Prostate gland (tissue), 2 donors: Measurements from ENCODE around the gene DDI2. TPM values are rescaled to one million over a fixed set of nuclear protein-coding genes. Genes with fewer than 3 reads are reported as not detected.

Source experiments
- DNase-seq: peaks from one replicate; pipeline ENCODE4 v3.0.0-alpha.2; 2019; ENCODE audit warnings: low spot score
- H3K27ac ChIP-seq, 2 donors: fragments of 200-600 bp; sonication (generic); 2 replicates each; pipeline ENCODE4 v1.5.1; 2017 to 2019
- H3K27me3 ChIP-seq: fragments of 200-600 bp; sonication (generic); replicated peaks from 2 replicates; pipeline ENCODE4 v1.5.1; 2019; ENCODE audit not compliant: insufficient read depth
- H3K36me3 ChIP-seq, 2 donors: fragments of 200-600 bp; sonication (generic); 1 replicate in 1 of 2; 2 replicates in 1 of 2; pipeline versions ENCODE4 v1.5.1 to v1.8.1; 2017 to 2019
- H3K4me1 ChIP-seq: fragments of 200-600 bp; sonication (generic); replicated peaks from 2 replicates; pipeline ENCODE4 v1.5.1; 2019
- H3K4me3 ChIP-seq, 2 donors: fragments of 200-600 bp; sonication (generic); 2 replicates each; pipeline ENCODE4 v1.5.1; 2017 to 2019
- H3K9me3 ChIP-seq: fragments of 200-600 bp; sonication (generic); 2 replicates; pipeline ENCODE4 v1.5.1; 2017
- CTCF ChIP-seq, 4 experiments: fragments of 200-600 bp in 2 of 4; fragments of 450-650 bp in 2 of 4; sonication (generic) in 2 of 4; IDR thresholded peaks; 1 replicate in 3 of 4; 2 replicates in 1 of 4; pipeline ENCODE4 v1.5.1; 2016 to 2019; ENCODE audit warnings: antibody characterized with exemption in 4 of 4, mild to moderate bottlenecking in 2 of 4, moderate library complexity in 2 of 4
- POLR2A ChIP-seq: fragments of 450-650 bp; IDR thresholded peaks from one replicate; pipeline ENCODE4 v1.6.1; 2016; ENCODE audit warnings: antibody characterized with exemption, mild to moderate bottlenecking
- POLR2AphosphoS5 ChIP-seq: sonication (generic); formaldehyde crosslinking; IDR thresholded peaks from one replicate; pipeline ENCODE4 v1.6.1; 2017; ENCODE audit warnings: antibody characterized with exemption
- WGBS: methylation state at CpG from one replicate; pipeline ENCODE4 v1.1.5; 2018; 5-methylcytosine and 5-hydroxymethylcytosine counted together
- intact Hi-C: fragments of 100-400 bp; cut with DNase I; formaldehyde crosslinking; loops from one replicate; pipeline ENCODE4 v1.14.2; 2022
- total RNA-seq, 2 donors: library from RNA; depleted of rRNA; stranded (reverse); fragments of >200 nt; gene quantifications; one replicate each; pipeline ENCODE4 v1.1.0, GENCODE V29; 2016

Gene DDI2
- total RNA-seq, 2 donors from 2014 or later: 47.5 to 58.4 TPM

- Histone ChIP-seq H3K4me1 (no peaks in the 10 kb centered on the region), H3K36me3 (no peaks in the 10 kb centered on the region), H3K27ac (no peak overlapping the region), H3K4me3 (no peak overlapping the region), H3K9me3 (no peaks in the 10 kb centered on the region), H3K27me3 (no peaks in the 10 kb centered on the region)
- intact Hi-C loops: no loop called here
- DNase-seq: no peak
- WGBS: 95% methylated on average over 11 of the region's 11 CpGs
- no peak for TF ChIP-seq POLR2AphosphoS5
- no peak for TF ChIP-seq POLR2A
- TF ChIP-seq CTCF (IDR thresholded peaks at IDR 0.05): no peak
These were observed 62.9 kb downstream of the DDI2 start for GRCh38 chr1:15680131-15680530.

DNA sequence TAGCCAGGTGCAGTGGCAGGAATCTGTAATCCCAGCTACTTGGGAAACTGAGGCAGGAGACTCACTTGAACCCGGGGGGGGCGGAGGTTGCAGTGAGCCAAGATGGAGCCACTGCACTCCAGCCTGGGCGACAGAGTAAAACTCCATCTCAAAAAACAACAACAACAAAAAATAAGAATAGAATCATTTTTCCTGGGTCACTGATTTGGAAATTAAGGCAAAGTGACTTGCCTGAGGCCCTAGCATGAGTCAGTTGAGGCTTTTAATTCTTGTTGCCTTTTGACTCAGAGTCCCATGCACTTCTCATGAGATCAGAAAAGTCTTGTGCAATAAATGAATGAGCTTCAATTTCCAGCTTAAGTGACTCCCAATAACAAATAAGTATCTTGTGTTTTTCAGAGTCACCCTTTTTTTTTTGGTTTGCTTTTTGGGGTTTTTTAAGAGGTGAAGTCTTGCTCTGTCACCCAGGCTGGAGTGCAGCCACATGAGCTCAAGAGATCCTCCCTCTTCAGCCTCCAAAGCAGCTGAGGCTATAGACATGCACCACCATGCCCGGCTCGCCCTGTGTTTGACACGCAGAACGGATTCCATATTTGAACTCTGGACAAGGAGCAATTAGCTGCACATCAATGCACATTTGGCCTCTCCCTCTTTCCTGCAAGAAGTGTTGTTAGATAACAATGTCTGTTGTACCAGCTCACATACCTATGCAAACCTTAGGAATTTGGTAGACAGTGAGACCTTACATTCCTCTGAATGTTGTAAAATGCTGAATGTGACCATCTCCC lies 63.5 kb downstream of the DDI2 start:
- intact Hi-C loops: no loop called here
- H3K9me3 ChIP-seq: no peaks in the 10 kb centered on the region
- 80% methylated on average over 7 of the region's 7 CpGs for WGBS
- no peaks in the 10 kb centered on the region for H3K27me3 ChIP-seq
- no peak overlapping the region for H3K4me3 ChIP-seq
- no peaks in the 10 kb centered on the region for H3K4me1 ChIP-seq
- H3K36me3 ChIP-seq: no peaks in the 10 kb centered on the region
- H3K27ac ChIP-seq: no peak overlapping the region
- no peak for DNase-seq
- TF ChIP-seq POLR2A: no peak
- TF ChIP-seq CTCF (IDR thresholded peaks at IDR 0.05): no peak
- no peak for TF ChIP-seq POLR2AphosphoS5

DNA sequence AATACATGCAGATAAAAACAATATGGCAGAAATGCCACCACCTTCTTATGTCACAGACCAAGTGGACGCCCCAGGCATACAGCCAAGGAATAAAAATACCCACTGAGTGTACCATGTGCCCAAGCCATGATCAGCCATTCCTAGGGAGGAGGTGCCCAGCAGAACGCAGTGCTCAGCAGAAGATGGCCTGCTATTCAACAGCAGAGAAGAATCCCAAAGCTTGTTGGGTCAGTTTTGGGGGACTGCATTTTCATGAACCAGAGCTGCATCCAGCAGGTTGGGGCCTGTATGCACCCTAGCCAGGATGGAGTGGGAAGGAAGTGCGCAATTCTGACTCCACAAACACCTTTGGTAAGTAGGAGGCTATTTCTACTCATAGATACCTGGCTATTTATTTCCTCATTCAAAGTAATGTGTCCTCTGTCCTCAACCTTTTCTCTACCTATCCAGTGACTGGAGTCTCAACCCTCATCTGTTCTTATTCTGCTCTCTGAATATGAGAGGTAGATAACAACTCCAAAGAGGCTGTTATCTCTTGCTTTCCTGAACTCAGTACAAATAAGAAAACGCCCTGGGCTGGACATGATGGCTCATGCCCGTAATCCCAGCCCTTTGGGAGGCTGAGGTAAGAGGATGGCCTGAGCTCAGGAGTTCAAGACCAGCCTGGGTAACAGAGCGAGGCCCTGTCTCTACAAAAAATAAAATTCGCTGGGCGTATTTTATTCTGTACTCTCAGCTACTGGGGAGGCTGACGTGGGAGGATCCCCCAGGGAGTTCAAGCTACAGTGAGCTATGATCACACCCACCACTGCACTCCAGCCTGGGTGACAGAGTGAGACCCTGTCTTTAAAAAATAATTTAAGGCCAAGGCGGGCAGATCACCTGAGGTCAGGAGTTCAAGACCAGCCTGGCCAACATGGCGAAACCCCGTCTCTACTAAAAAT lies 64.4 kb downstream of the DDI2 start:
- no peak for DNase-seq
- Histone ChIP-seq H3K4me3 (no peak overlapping the region), H3K9me3 (no peaks in the 10 kb centered on the region), H3K36me3 (no peaks in the 10 kb centered on the region), H3K4me1 (no peaks in the 10 kb centered on the region), H3K27ac (no peak overlapping the region), H3K27me3 (no peaks in the 10 kb centered on the region)
- no peak for TF ChIP-seq POLR2A
- TF ChIP-seq CTCF (IDR thresholded peaks at IDR 0.05): no peak
- TF ChIP-seq POLR2AphosphoS5: no peak
- intact Hi-C loops: no loop called here
- WGBS: 89% methylated on average over 12 of the region's 12 CpGs

DNA sequence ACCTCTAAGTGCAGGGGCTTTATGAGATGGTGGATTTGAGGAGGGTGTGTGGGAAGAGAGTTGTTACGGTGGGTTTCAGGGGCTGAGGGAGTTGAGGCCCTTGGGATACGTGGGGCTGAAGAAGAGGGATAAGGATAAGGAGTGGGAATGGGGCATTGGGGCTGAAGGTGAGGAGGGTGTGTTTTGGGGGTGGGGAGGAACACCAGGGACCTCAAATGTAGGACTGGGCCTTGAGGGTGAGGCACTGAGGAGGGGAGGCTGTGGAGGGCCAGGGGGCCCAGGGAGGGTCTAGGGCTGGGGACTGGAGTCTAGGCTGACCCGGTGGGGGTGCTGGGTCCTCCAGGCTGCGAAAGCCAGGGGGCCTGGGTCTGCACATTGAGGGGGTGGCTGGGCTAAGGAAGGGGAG lies 65.7 kb downstream of the DDI2 start:
- no peaks in the 10 kb centered on the region for H3K36me3 ChIP-seq
- 92% methylated on average over 4 of the region's 4 CpGs for WGBS
- DNase-seq: no peak
- H3K9me3 ChIP-seq: no peaks in the 10 kb centered on the region
- H3K4me3 ChIP-seq: no peak overlapping the region
- no peak for TF ChIP-seq POLR2A
- TF ChIP-seq POLR2AphosphoS5: no peak
- TF ChIP-seq CTCF (IDR thresholded peaks at IDR 0.05): no peak
- H3K27me3 ChIP-seq: no peaks in the 10 kb centered on the region
- no peak overlapping the region for H3K27ac ChIP-seq
- H3K4me1 ChIP-seq: no peaks in the 10 kb centered on the region
- intact Hi-C loops: no loop called here
